Superior temporal gyrus (tissue), 1 donor: ENCODE results near the gene PPP2R2C.
A peak's percentile ranks its signal among the peaks of the same experiment; 100 is the strongest.

Experiments used
- DNase-seq: peaks from one replicate; pipeline ENCODE4 v3.0.0-alpha.2; 2016; ENCODE audit errors: extremely low spot score

PPP2R2C gene

GRCh38 chr4:6347511-6348045 is 124.8 kb downstream of the PPP2R2C start:
- no peak for DNase-seq

GRCh38 chr4:6346373-6347110 is 125.9 kb downstream of the PPP2R2C start:
- no peak for DNase-seq

GRCh38 chr4:6345866-6346265 is 126.5 kb downstream of the PPP2R2C start:
- DNase-seq, result no peak

- DNase-seq, result no peak
These were observed 127.2 kb downstream of the PPP2R2C start for GRCh38 chr4:6345096-6345830.

GRCh38 chr4:6343939-6344408 is 128.4 kb downstream of the PPP2R2C start:
- peak; percentile 49 for DNase-seq

GRCh38 chr4:6342530-6343293 is 129.7 kb downstream of the PPP2R2C start:
- peak; percentile 80 for DNase-seq

GRCh38 chr4:6341696-6342095 is 130.7 kb downstream of the PPP2R2C start:
- DNase-seq, result peak; percentile 41

GRCh38 chr4:6340446-6341015 is 131.9 kb downstream of the PPP2R2C start:
- DNase-seq, result no peak

GRCh38 chr4:6339818-6340445 is 132.5 kb downstream of the PPP2R2C start:
- no peak for DNase-seq

- no peak for DNase-seq
These were observed 133.2 kb downstream of the PPP2R2C start for GRCh38 chr4:6338951-6339817.

- DNase-seq, result no peak
These were observed 134.1 kb downstream of the PPP2R2C start for GRCh38 chr4:6338175-6338950.

- no peak for DNase-seq
These were observed 135.0 kb downstream of the PPP2R2C start for GRCh38 chr4:6337331-6337935.

GRCh38 chr4:6336166-6336565 is 136.2 kb downstream of the PPP2R2C start:
- no peak for DNase-seq

GRCh38 chr4:6335040-6335590 is 137.3 kb downstream of the PPP2R2C start:
- DNase-seq, result no peak

GRCh38 chr4:6334203-6334887 is 138.1 kb downstream of the PPP2R2C start:
- no peak for DNase-seq

- DNase-seq, result no peak
These were observed 138.9 kb downstream of the PPP2R2C start for GRCh38 chr4:6333301-6334202.

GRCh38 chr4:6332669-6333050 is 139.8 kb downstream of the PPP2R2C start:
- DNase-seq, result no peak
